AG04450 (cell line): ENCODE results near the gene SLC8A1. TPM values are rescaled to one million over a fixed set of nuclear protein-coding genes. Genes with fewer than 3 reads are reported as not detected.

ENCODE experiments used
- CTCF ChIA-PET: fragments of 300-600, 350-600 bp; formaldehyde crosslinking; extraction: SDS; loops from one replicate; lab custom pipeline; 2022; ENCODE audit warnings: antibody characterized with exemption, inconsistent platforms; lab: Charles Lee
- POLR2A ChIA-PET: fragments of 350-600 bp; formaldehyde crosslinking; extraction: SDS; loops from one replicate; lab custom pipeline; 2021; ENCODE audit warnings: antibody characterized with exemption, inconsistent platforms; lab: Yijun Ruan, JAX
- DNase-seq: peaks from one replicate; pipeline ENCODE4 v3.0.0-alpha.2; 2011; ENCODE audit warnings: low read depth, low spot score
- H3K27ac ChIP-seq: one replicate; pipeline ENCODE4 v1.5.1; 2012; ENCODE audit warnings: low read depth, low read length, control low read depth
- H3K27me3 ChIP-seq: one replicate; pipeline ENCODE4 v1.6.0; 2012; ENCODE audit warnings: low read length; ENCODE audit not compliant: control insufficient read depth, insufficient read depth
- H3K4me3 ChIP-seq: 2 replicates; pipeline ENCODE4 v1.5.1; 2011; ENCODE audit warnings: mild to moderate bottlenecking, low read depth, low read length, control low read depth
- H3K9me3 ChIP-seq: 2 replicates; pipeline ENCODE4 v1.5.1; 2012; ENCODE audit warnings: low read length; ENCODE audit not compliant: control insufficient read depth, insufficient read depth
- polyA plus RNA-seq: library from polyadenylated mRNA; depleted of rRNA; stranded (reverse); fragments of >200 nt; gene quantifications from 2 replicates; pipeline ENCODE4 v1.2.3, GENCODE V29; 2011
- TF ChIP-seq, protein P1 (sequence below): IDR thresholded peaks from 2 replicates; pipeline ENCODE4 v1.5.1; 2011; ENCODE audit warnings: low read depth, low read length, control low read depth, inconsistent platforms

Gene SLC8A1
- polyA plus RNA-seq, 1 experiment, result 19.3 TPM

DNA sequence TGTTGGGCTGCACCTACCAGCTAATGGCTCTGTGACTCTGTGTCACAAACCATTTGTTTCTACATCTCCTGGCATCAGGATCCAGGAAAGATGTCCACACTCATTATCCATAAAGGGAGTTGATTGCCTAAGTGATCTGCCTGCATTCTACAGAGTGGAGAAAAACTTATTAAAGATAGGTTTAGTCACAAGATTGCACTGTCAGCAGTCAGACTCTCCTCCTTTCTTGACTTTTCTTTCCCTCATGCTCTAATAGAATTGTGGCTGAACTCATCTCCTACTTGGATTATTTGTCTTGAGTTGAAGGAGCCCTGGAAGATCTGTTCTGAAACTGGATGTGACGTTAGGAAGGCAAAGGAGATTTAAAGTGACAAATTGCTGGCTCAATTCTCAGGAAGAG is 152.7 kb downstream of the SLC8A1 start:
- TF ChIP-seq, protein P1, sequence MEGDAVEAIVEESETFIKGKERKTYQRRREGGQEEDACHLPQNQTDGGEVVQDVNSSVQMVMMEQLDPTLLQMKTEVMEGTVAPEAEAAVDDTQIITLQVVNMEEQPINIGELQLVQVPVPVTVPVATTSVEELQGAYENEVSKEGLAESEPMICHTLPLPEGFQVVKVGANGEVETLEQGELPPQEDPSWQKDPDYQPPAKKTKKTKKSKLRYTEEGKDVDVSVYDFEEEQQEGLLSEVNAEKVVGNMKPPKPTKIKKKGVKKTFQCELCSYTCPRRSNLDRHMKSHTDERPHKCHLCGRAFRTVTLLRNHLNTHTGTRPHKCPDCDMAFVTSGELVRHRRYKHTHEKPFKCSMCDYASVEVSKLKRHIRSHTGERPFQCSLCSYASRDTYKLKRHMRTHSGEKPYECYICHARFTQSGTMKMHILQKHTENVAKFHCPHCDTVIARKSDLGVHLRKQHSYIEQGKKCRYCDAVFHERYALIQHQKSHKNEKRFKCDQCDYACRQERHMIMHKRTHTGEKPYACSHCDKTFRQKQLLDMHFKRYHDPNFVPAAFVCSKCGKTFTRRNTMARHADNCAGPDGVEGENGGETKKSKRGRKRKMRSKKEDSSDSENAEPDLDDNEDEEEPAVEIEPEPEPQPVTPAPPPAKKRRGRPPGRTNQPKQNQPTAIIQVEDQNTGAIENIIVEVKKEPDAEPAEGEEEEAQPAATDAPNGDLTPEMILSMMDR, result no peak
- DNase-seq, result no peak
- H3K27ac ChIP-seq, result no peak overlapping the region
- CTCF ChIA-PET, result no interaction called here
- no peak overlapping the region for H3K4me3 ChIP-seq
- H3K9me3 ChIP-seq, result no peaks in the 10 kb centered on the region
- POLR2A ChIA-PET, result no interaction called here
- H3K27me3 ChIP-seq, result no peaks in the 10 kb centered on the region

DNA sequence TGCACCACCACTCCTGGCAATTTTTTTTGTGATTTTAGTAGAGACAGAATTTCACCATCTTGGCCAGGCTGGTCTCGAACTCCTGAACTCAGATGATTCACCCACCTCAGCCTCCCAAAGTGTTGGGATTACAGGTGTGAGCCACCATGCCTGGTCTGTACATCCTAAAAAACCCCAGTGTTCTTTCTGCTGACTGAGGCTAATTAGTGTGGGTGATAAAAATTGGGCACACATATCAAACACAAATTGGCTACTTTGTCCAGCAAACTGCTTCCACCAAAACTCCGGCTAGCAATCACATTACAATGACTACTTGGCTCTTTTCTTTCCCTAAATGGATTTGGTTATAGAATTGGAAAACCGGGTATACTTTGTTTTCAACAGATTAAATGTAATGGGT is 153.9 kb downstream of the SLC8A1 start:
- no peaks in the 10 kb centered on the region for H3K27me3 ChIP-seq
- CTCF ChIA-PET, result no interaction called here
- POLR2A ChIA-PET, result no interaction called here
- no peak overlapping the region for H3K4me3 ChIP-seq
- TF ChIP-seq, protein P1, result no peak
- H3K27ac ChIP-seq, result no peak overlapping the region
- DNase-seq, result no peak
- no peaks in the 10 kb centered on the region for H3K9me3 ChIP-seq

DNA sequence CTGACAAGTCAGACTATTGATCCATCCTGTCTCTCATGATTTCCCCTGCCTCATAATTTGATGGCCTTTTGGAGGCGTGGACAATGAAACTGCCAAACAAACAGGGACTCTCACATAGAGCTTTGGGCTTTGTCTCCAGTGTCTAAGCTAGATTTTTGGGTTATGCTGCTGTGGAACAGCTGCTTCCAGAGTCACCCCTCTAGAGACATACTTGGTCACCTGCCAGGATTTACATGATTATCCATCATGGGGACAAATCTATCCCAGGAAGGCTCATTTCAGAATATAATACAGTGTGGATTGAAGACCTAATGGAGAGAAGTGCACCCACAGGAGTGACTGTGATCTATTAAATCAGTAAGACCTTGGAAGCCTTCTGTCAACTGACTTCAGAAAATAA is 159.6 kb downstream of the SLC8A1 start:
- POLR2A ChIA-PET, result no interaction called here
- TF ChIP-seq, protein P1, result no peak
- CTCF ChIA-PET, result interaction anchor here (1.4 kb wide), 1 partner anchor 47 kb away, joined by 4 read pairs; no protein-coding TSS in a partner anchor
- Histone ChIP-seq H3K9me3 (no peaks in the 10 kb centered on the region), H3K4me3 (no peak overlapping the region), H3K27ac (no peak overlapping the region), H3K27me3 (no peaks in the 10 kb centered on the region)
- no peak for DNase-seq

DNA sequence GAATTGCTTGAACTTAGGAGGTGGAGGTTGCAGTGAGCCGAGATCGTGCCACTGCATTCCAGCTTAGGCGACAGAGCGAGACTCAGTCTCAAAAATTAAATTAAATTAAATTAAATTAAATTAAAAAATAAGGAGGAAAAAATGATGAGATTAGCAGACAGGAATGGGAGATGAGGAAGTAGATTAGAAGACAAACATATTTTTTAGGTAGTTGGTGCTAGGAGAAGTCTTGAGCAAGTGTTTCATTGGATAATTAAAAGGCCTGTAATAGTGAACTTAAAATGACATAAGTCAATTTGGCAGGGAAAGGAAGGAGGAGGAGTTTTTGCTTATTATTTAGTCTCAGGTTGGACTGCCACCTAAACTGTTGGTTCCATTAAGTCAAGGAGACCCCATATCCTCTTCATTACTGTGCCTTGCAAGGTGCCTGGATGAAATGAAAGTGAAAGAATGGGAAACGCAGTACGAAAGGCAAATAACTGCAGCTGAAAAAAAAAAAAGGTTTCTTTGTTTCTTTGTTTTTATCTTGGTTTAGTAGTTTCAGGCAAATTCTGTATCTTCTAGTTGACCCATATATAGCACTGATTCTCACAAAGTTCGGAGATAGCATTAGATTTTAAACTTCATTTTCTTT is 162.0 kb downstream of the SLC8A1 start:
- TF ChIP-seq, protein P1, result no peak
- Histone ChIP-seq H3K9me3 (no peaks in the 10 kb centered on the region), H3K27me3 (no peaks in the 10 kb centered on the region), H3K4me3 (no peak overlapping the region), H3K27ac (no peak overlapping the region)
- DNase-seq, result no peak
- ChIA-PET POLR2A (no interaction called here), CTCF (interaction anchor here (0.6 kb wide), 1 partner anchor 15 kb away, joined by 3 read pairs; no protein-coding TSS in a partner anchor)

DNA sequence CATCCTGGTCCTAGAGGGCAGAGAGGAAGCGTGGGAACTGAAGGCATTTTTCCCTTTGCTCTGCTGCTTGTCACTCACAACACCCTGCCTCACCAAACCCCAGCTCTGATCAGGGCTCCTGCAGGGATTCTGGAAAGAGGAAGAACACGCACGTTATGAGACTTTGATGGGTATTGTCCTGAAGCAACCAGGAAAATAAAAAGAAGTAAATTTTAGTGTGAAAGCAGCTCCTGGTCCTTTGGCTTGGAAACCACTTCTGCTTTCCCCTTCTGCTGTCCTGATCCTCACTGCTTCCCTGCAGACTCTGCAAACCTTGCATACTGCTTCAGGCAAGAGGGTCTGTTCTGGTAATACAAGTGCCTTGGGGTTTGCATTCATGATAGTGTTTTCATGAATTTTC is 164.1 kb downstream of the SLC8A1 start:
- no peaks in the 10 kb centered on the region for H3K27me3 ChIP-seq
- H3K27ac ChIP-seq, result no peak overlapping the region
- DNase-seq, result no peak
- no peaks in the 10 kb centered on the region for H3K9me3 ChIP-seq
- ChIA-PET CTCF (interaction anchor here (1.4 kb wide), 1 partner anchor 43 kb away, joined by 4 read pairs; no protein-coding TSS in a partner anchor), POLR2A (no interaction called here)
- TF ChIP-seq, protein P1, result no peak
- H3K4me3 ChIP-seq, result no peak overlapping the region
